HG03196 (cell line): ENCODE measurements around the gene SLC30A1.
A peak's percentile ranks its signal among the peaks of the same experiment; 100 is the strongest.
"Not testable (repeated sequence)": the region's sequence is repeated elsewhere in the genome, so short reads cannot be mapped to it uniquely, and the experiment has no call there.

Experiments
- ATAC-seq: cut with Tn5 transposase; IDR thresholded peaks from one replicate; pipeline ENCODE4 v1.9.1; 2021; ENCODE audit not compliant: unreplicated experiment

Gene SLC30A1

GRCh38 chr1:211578640-211579439 is at the start of gene SLC30A1:
Gene SLC30A1, minus strand, starts transcription at chr1:211579161. Its CDS starts 549 bp downstream, at chr1:211578612.
- peak; percentile 84 for ATAC-seq

- no peak for ATAC-seq
These were observed 49.5 kb upstream of the SLC30A1 start for GRCh38 chr1:211628417-211628816.

- no peak for ATAC-seq
These were observed 48.3 kb upstream of the SLC30A1 start for GRCh38 chr1:211627259-211627658.

GRCh38 chr1:211625866-211626265 is 46.9 kb upstream of the SLC30A1 start:
- not testable (repeated sequence) for ATAC-seq

GRCh38 chr1:211625040-211625439 is 46.1 kb upstream of the SLC30A1 start:
- ATAC-seq: no peak

GRCh38 chr1:211623515-211623914 is 44.6 kb upstream of the SLC30A1 start:
- ATAC-seq: no peak

GRCh38 chr1:211621447-211622198 is 42.7 kb upstream of the SLC30A1 start:
- ATAC-seq: no peak

- no peak for ATAC-seq
These were observed 41.1 kb upstream of the SLC30A1 start for GRCh38 chr1:211620097-211620496.

- no peak for ATAC-seq
These were observed 40.4 kb upstream of the SLC30A1 start for GRCh38 chr1:211619033-211619996.

- no peak for ATAC-seq
These were observed 38.0 kb upstream of the SLC30A1 start for GRCh38 chr1:211616965-211617297.

- no peak for ATAC-seq
These were observed 37.4 kb upstream of the SLC30A1 start for GRCh38 chr1:211616231-211616964.

- no peak for ATAC-seq
These were observed 35.7 kb upstream of the SLC30A1 start for GRCh38 chr1:211614615-211615014.

GRCh38 chr1:211613951-211614350 is 35.0 kb upstream of the SLC30A1 start:
- no peak for ATAC-seq

GRCh38 chr1:211613108-211613947 is 34.4 kb upstream of the SLC30A1 start:
- no peak for ATAC-seq

GRCh38 chr1:211612786-211613107 is 33.8 kb upstream of the SLC30A1 start:
- ATAC-seq: no peak

GRCh38 chr1:211611818-211612217 is 32.9 kb upstream of the SLC30A1 start:
- ATAC-seq: no peak

- no peak for ATAC-seq
These were observed 32.0 kb upstream of the SLC30A1 start for GRCh38 chr1:211610779-211611556.

- no peak for ATAC-seq
These were observed 30.4 kb upstream of the SLC30A1 start for GRCh38 chr1:211609120-211610024.
